GM10266 (cell line): ENCODE data around the gene ACTMAP.

Experiments used
- DNase-seq: peaks from one replicate; pipeline ENCODE4 v3.0.0; 2012; ENCODE audit errors: extremely low spot score
- TF ChIP-seq, protein P1 (sequence below): IDR thresholded peaks from 2 replicates; pipeline ENCODE4 v1.5.1; 2012; ENCODE audit warnings: mild to moderate bottlenecking, low read depth; ENCODE audit not compliant: control insufficient read depth, insufficient read depth; ENCODE audit errors: missing control alignments

ACTMAP gene

DNA sequence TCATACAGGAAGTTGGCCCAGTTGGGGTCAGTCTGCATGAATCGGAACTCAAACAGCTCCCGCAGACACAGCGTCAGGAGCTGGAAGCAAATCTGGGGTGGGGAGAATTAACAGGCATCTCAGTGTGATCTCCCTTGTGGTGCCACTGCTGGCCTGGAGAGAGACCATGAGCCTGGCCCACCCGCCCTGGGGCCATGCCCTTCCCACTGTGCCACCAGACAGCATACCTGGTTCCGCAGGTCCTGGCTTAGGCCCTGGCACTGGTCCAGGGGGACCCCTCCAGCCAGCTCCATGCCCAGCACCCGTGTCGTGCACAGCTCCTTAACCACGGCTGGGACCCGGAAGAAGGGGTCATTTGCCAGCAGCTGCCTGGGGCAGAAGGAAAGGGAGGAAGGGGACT is 50.2 kb downstream of the ACTMAP start:
- DNase-seq, result no peak
- TF ChIP-seq, protein P1, sequence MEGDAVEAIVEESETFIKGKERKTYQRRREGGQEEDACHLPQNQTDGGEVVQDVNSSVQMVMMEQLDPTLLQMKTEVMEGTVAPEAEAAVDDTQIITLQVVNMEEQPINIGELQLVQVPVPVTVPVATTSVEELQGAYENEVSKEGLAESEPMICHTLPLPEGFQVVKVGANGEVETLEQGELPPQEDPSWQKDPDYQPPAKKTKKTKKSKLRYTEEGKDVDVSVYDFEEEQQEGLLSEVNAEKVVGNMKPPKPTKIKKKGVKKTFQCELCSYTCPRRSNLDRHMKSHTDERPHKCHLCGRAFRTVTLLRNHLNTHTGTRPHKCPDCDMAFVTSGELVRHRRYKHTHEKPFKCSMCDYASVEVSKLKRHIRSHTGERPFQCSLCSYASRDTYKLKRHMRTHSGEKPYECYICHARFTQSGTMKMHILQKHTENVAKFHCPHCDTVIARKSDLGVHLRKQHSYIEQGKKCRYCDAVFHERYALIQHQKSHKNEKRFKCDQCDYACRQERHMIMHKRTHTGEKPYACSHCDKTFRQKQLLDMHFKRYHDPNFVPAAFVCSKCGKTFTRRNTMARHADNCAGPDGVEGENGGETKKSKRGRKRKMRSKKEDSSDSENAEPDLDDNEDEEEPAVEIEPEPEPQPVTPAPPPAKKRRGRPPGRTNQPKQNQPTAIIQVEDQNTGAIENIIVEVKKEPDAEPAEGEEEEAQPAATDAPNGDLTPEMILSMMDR, result no peak

DNA sequence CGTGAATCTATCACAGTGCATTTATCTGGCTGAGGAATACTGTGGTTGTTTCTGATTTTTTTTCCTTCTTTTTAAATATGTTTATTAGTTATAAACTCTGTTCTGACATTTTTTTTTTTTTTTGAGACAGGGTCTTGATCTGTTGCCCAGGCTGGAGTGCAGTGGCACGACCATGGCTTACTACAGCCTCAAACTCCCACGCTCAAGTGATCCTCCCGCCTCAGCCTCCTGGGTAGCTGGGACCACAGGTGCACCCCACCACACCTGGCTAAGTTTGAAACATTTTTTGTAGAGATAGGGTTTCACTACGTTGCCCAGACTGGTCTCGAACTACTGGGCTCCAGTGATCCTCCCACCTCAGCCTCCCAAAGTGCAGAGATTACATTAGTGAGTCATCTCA is 53.3 kb downstream of the ACTMAP start:
- TF ChIP-seq, protein P1, result no peak
- no peak for DNase-seq

DNA sequence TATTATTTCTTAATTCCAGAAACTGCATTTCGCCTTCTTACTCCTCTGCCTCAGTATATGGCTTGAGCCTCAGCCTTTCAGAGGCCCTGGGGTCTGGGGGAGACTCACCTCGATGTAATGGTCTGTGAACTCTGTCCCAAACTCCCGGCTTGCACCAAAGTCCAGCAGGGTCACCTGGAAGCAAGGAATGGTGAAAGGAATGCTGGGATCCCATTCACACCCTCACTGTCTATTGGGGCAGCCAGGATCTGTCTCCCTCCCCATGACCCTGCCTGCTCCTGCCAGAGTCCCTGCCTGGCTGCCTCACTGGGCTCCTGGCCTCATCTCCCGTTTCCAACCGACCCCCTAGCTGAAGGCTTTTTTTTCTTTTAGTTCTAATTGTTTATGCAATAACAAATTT is 54.4 kb downstream of the ACTMAP start:
- DNase-seq, result no peak
- TF ChIP-seq, protein P1, result no peak

DNA sequence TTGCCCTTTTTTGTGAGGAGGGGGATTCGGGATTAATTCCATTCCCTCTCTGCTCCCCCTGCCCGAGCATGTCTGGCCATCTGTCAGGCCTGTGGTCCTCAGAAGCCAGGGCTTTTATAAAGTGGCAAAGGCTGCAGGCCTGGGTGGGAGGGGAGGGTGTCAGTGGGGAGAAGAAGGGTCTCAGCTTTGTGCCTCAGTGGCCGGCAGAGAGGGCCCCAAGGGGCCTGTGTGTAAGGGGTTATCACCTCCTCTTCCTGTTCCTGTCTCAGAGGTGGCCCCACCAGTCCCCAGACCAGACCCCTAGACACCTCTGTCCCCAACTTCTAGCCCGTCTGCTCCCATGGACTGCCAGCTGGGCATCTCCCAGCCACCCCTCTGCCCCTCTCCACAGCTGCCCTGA is 56.4 kb downstream of the ACTMAP start:
- TF ChIP-seq, protein P1, result no peak
- no peak for DNase-seq

DNA sequence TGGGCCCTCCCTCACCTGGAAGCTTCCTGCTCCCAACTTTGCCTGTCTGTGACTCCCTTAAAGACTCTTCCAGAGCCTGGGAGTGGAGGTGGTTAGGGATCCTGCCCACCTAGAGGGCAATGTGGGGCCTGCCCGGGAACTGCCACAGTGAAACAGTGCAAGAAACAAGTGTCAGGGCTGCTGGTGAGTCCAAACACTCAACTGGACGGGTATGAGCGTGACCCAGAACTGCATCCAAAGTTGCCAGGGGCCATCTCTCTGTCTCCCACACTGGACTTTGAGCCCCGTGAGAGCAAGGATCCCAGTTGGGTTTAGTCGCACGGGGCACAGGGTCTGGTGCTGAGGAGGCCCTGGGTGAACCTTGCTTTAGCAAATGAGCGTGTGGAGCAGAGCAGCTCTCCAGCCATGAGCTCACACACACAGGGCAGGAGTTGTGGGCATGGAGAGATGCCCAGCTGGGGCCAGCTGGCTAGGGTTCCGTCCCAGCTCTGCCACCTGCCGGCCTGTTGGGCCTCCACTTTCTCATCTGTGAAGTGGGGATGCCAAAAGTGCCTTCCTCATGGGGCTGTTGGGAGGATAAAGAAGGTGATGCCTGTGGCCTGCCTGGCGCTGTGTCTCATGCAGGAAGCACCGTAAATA is 57.0 kb downstream of the ACTMAP start:
- TF ChIP-seq, protein P1, result no peak
- no peak for DNase-seq

DNA sequence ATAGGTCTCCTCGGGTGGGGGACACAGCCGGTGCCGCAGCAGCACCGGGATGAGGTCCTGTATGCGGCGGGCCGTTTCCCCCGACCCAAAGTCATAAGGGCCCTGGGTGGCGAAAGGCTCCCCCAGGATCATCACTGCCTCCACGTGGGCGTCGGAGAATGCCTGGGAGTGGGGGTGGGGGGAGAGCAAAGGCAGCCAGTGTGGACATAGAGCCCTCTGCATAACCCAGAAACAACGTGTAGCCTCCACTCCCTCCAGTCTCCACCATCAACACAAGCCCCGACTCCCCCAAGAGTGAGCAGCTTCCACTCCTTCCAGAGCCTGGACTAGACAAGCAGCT is 58.1 kb downstream of the ACTMAP start:
- TF ChIP-seq, protein P1, result no peak
- no peak for DNase-seq

DNA sequence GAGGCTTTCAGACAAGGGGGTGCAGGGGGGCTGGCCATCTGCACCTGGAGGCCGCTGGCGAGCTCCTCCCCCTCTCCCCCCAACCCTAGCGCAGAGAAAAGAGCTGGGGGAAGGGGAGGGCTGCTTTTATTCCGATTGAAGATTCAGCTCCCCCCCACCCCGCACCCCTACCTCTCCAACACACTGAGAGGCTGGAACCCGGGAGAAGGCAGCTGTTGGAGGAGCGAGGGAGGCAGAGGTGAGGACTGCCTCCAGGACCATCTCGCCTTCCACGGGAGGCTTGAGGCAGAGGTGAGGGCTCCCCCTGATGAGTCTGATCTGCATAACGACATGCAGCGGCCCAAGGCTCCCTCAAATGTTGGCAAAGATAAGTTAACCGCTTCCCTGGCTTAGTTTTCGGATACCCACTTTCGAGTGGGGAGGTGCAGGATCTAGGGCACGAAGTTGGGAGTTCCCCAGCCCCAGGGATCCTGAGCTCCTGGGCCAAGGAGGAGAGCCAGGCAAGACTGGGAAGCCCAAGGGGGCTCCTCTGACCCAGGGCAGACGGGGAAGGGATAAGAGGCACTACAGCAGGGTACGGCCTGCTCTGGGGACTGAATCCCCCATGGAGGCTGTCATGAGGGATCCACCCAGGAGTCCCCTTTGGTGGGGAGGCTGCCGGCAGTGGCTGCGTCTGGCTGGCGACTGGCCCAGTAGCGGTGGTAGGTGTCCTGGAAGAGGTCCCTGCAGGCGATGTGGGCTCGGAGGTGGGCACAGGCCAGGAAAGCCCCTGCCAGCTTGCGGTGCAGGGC is 58.7 kb downstream of the ACTMAP start:
- no peak for DNase-seq
- TF ChIP-seq, protein P1, result no peak
